Right lobe of liver (tissue), 6 donors: ENCODE results near the gene OR8D2. TPM values are rescaled to one million over a fixed set of nuclear protein-coding genes. Genes with fewer than 3 reads are reported as not detected.
"Not testable (repeated sequence)": the region's sequence is repeated elsewhere in the genome, so short reads cannot be mapped to it uniquely, and the experiment has no call there.

Experiments used
- ATAC-seq, 4 donors: fragments of 200-7000 bp; cut with Tn5 transposase; one replicate each; pipeline ENCODE4 v1.9.1; 2020; ENCODE audit warnings: mild to moderate bottlenecking in 4 of 4, moderate library complexity in 4 of 4
- DNase-seq, 3 donors: peaks; one replicate each; pipeline ENCODE4 v3.0.0-alpha.2; 2020
- H3K27ac ChIP-seq, 3 donors: fragments of 200-600 bp; one replicate each; pipeline ENCODE4 v1.8.0; 2022
- H3K27me3 ChIP-seq, 2 donors: fragments of 200-600 bp; one replicate each; pipeline ENCODE4 v1.8.0; 2022
- H3K36me3 ChIP-seq, 4 donors: fragments of 200-600 bp; sonication (generic) in 1 of 4; one replicate each; pipeline versions ENCODE4 v1.5.1 to v1.8.0; 2017 to 2022; ENCODE audit warnings: control low read depth in 1 of 4
- H3K4me1 ChIP-seq, 4 donors: fragments of 200-600 bp; sonication (generic) in 1 of 4; one replicate each; pipeline versions ENCODE4 v1.5.1 to v1.8.0; 2017 to 2022; ENCODE audit warnings: control low read depth in 1 of 4
- H3K4me3 ChIP-seq, 3 donors: fragments of 200-600 bp; one replicate each; pipeline ENCODE4 v1.8.0; 2022
- H3K9me3 ChIP-seq, 4 donors: fragments of 200-600 bp; sonication (generic) in 1 of 4; one replicate each; pipeline versions ENCODE4 v1.5.1 to v1.8.0; 2017 to 2022; ENCODE audit warnings: control low read depth in 1 of 4
- POLR2A ChIP-seq: fragments of 450-650 bp; IDR thresholded peaks from one replicate; pipeline ENCODE4 v1.6.1; 2017; ENCODE audit warnings: antibody characterized with exemption, mild to moderate bottlenecking
- WGBS: methylation state at CpG from one replicate; pipeline ENCODE4 v1.1.6; 2018; ENCODE audit warnings: low coverage, low lambda C conversion rate; ENCODE audit not compliant: insufficient coverage; ENCODE audit errors: missing lambda C conversion rate; 5-methylcytosine and 5-hydroxymethylcytosine counted together
- intact Hi-C, 2 donors: fragments of 100-400 bp; cut with DNase I; formaldehyde crosslinking; loops; one replicate each; pipeline versions ENCODE4 v1.11.2 to v1.14.1; 2022
- total RNA-seq, 6 experiments: library from RNA; depleted of rRNA in 2 of 6; stranded (reverse); fragments of >200 nt in 2 of 6; fragmentation: NEBNext Ultra II Directional in 3 of 6; extraction: Animal tissue kit (Norgen Biotek cat#: 25700) in 3 of 6; gene quantifications; one replicate each; pipeline versions ENCODE4 v1.1.0 to v1.2.4, GENCODE V29; 2016 to 2023
- TF ChIP-seq, protein P1 (sequence below), 4 donors: fragments of 200-600 bp in 3 of 4; fragments of 450-650 bp in 1 of 4; IDR thresholded peaks; one replicate each; pipeline versions ENCODE4 v1.5.1 to v1.8.0; 2016 to 2022; ENCODE audit warnings: antibody characterized with exemption in 4 of 4, mild to moderate bottlenecking in 2 of 4
- donor health status: DM: no; HTN: yes; CAD: no.
- donor health status: DM: no; HTN: no; CAD: no.
- donor health status: DM: no; HTN: no; CAD: no.
- donor health status: DM: no; HTN: yes; CAD: no.
- donor health status: DM: no; HTN: yes; CAD: no.

Gene OR8D2
- total RNA-seq, 6 experiments from 2014 or later, result not detected

DNA sequence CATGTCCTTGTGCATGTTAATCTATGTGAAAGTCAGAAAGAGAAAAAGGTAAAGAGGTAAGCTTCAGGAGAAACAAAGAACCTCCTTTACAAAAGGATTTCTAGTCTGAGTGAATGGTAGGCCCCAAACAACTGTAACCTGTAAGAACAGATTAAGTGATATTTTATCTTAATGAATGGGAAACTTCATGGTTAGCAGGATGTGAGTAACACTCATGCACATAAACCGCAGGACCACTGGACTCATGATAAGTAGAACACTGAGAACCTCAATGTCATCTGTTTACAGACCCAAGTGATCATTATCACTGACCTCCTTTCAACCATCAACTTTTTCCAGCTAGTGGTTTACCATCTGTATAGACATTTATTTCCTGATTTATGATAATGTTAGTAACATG, 43.9 kb downstream of the OR8D2 start:
- WGBS, result 33% methylated on average over 1 of the region's 1 CpG
- ATAC-seq, result no peak
- H3K27ac ChIP-seq, result no peak overlapping the region
- H3K9me3 ChIP-seq, result no peaks in the 10 kb centered on the region
- no peaks in the 10 kb centered on the region for H3K27me3 ChIP-seq
- no peak for DNase-seq
- intact Hi-C loops, result no loop called here
- no peak overlapping the region for H3K4me3 ChIP-seq
- H3K36me3 ChIP-seq, result no peaks in the 10 kb centered on the region
- no peak for TF ChIP-seq POLR2A
- TF ChIP-seq, protein P1, sequence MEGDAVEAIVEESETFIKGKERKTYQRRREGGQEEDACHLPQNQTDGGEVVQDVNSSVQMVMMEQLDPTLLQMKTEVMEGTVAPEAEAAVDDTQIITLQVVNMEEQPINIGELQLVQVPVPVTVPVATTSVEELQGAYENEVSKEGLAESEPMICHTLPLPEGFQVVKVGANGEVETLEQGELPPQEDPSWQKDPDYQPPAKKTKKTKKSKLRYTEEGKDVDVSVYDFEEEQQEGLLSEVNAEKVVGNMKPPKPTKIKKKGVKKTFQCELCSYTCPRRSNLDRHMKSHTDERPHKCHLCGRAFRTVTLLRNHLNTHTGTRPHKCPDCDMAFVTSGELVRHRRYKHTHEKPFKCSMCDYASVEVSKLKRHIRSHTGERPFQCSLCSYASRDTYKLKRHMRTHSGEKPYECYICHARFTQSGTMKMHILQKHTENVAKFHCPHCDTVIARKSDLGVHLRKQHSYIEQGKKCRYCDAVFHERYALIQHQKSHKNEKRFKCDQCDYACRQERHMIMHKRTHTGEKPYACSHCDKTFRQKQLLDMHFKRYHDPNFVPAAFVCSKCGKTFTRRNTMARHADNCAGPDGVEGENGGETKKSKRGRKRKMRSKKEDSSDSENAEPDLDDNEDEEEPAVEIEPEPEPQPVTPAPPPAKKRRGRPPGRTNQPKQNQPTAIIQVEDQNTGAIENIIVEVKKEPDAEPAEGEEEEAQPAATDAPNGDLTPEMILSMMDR (IDR thresholded peaks at IDR 0.05), result no peak
- no peaks in the 10 kb centered on the region for H3K4me1 ChIP-seq

DNA sequence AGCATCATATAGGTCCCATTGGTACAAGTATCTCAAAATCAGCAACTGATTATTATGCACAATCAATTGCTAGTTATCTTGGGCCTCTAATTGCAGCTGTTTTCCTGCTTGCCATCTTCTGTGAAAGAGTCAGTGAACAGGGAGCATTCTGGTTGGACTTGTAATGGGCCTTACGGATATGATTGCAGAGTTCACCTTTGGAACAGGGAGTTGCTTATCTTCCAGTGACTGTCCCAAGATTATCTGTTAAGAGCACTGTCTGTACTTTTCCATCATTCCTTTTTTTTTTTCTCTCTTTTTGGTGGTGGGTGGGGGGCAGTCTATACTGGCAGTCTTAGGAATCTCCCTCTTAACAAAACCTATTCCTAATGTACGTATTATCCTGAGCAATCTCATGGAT, 46.0 kb downstream of the OR8D2 start:
- DNase-seq (no peak), ATAC-seq (no peak)
- H3K4me1 ChIP-seq, result no peaks in the 10 kb centered on the region
- H3K9me3 ChIP-seq, result no peaks in the 10 kb centered on the region
- no peak overlapping the region for H3K4me3 ChIP-seq
- no peak overlapping the region for H3K27ac ChIP-seq
- H3K36me3 ChIP-seq, result no peaks in the 10 kb centered on the region
- intact Hi-C loops, result no loop called here
- TF ChIP-seq POLR2A, result no peak
- TF ChIP-seq, protein P1 (IDR thresholded peaks at IDR 0.05), result no peak
- 59% methylated on average over 2 of the region's 2 CpGs for WGBS
- H3K27me3 ChIP-seq, result no peaks in the 10 kb centered on the region

DNA sequence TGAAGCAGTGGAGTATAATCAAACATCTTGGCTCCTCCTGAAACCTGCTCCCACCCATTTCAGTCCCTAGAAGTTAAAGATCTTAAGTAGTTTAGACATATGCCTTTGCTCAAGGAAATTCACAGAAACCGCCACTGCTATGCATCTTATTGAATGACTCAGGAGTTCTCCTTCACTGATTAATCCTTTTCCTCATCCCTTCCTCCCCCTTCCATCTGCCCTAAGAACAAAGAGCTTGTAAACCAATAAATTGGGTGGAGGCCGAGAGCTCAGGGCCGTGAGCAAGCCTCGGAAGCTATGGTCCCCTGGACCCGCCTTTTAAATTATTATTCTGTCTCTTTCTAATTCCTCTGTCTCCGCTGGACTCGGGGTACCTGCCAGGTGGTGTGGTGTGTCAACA, 49.1 kb downstream of the OR8D2 start:
- 52% methylated on average over 7 of the region's 7 CpGs for WGBS
- H3K4me1 ChIP-seq, intact Hi-C loops, DNase-seq, H3K4me3 ChIP-seq, ATAC-seq, H3K27me3 ChIP-seq, H3K9me3 ChIP-seq, H3K27ac ChIP-seq, H3K36me3 ChIP-seq: not testable (repeated sequence)

Other genes with a start within 250 kb of the OR8D2 start
- gene VWA5A, start 204.7 kb downstream of the OR8D2 start, total RNA-seq, result 1 to 10 TPM; 3.5 to 9.0 (median 5.8) TPM
- gene OR10D3, start 136.9 kb downstream of the OR8D2 start, total RNA-seq, result not detected
- gene OR8G1, start 79.1 kb downstream of the OR8D2 start, total RNA-seq, result not detected
- gene OR8G5, start 63.8 kb downstream of the OR8D2 start, total RNA-seq, result not detected
- not detected for gene OR8D1, start 6.2 kb downstream of the OR8D2 start, total RNA-seq
- not detected for gene OR8B2, start 64.3 kb upstream of the OR8D2 start, total RNA-seq
- not detected for gene OR8B3, start 78.8 kb upstream of the OR8D2 start, total RNA-seq
- gene OR8B4, start 104.7 kb upstream of the OR8D2 start, total RNA-seq, result not detected
- not detected for gene OR8B8, start 125.5 kb upstream of the OR8D2 start, total RNA-seq
- not detected for gene OR8B12, start 223.5 kb upstream of the OR8D2 start, total RNA-seq
- gene OR8A1, start 249.8 kb upstream of the OR8D2 start, total RNA-seq, result not detected